Measurements from ENCODE around the gene AKAP9. TPM values are rescaled to one million over a fixed set of nuclear protein-coding genes. Genes with fewer than 3 reads are reported as not detected.
"Not testable (repeated sequence)": the region's sequence is repeated elsewhere in the genome, so short reads cannot be mapped to it uniquely, and the experiment has no call there.

AKAP9 gene
- 6.6 and 15.1 TPM in 2 replicates for total RNA-seq (2014; rRNA removed; shearing (Covaris generic); ENCODE audit: low replicate concordance)

GRCh38 chr7:91940572-91941341, at the start of gene AKAP9:
AKAP9 (plus strand) TSS chr7:91940862; CDS start chr7:91941100, 238 bp downstream.
- DNase-seq (ENCODE audit: low read depth) = peak; percentile 87
- in situ Hi-C loops (cut with HindIII; ENCODE audit: low pct_unique_long_range_greater_than_20kb, low sequenced_read_pairs) = no loop called here

GRCh38 chr7:91892099-91892705, 48.5 kb upstream of the AKAP9 start:
- in situ Hi-C loops (cut with HindIII; ENCODE audit: low pct_unique_long_range_greater_than_20kb, low sequenced_read_pairs) = no loop called here
- no peak for DNase-seq (ENCODE audit: low read depth)

- no peak for DNase-seq (ENCODE audit: low read depth)
- in situ Hi-C loops (cut with HindIII; ENCODE audit: low pct_unique_long_range_greater_than_20kb, low sequenced_read_pairs) = no loop called here
Observed at GRCh38 chr7:91892821-91893340, 47.8 kb upstream of the AKAP9 start.

- in situ Hi-C loops (cut with HindIII; ENCODE audit: low pct_unique_long_range_greater_than_20kb, low sequenced_read_pairs); DNase-seq (ENCODE audit: low read depth): not testable (repeated sequence)
Observed at GRCh38 chr7:91893699-91894098, 47.0 kb upstream of the AKAP9 start.

- in situ Hi-C loops (cut with HindIII; ENCODE audit: low pct_unique_long_range_greater_than_20kb, low sequenced_read_pairs) = no loop called here
- no peak for DNase-seq (ENCODE audit: low read depth)
Observed at GRCh38 chr7:91894781-91895480, 45.7 kb upstream of the AKAP9 start.

GRCh38 chr7:91898240-91898992, 42.2 kb upstream of the AKAP9 start:
- in situ Hi-C loops (cut with HindIII; ENCODE audit: low pct_unique_long_range_greater_than_20kb, low sequenced_read_pairs) = no loop called here
- no peak for DNase-seq (ENCODE audit: low read depth)

GRCh38 chr7:91899563-91899962, 41.1 kb upstream of the AKAP9 start:
- in situ Hi-C loops (cut with HindIII; ENCODE audit: low pct_unique_long_range_greater_than_20kb, low sequenced_read_pairs) = no loop called here
- DNase-seq (ENCODE audit: low read depth) = no peak

GRCh38 chr7:91910171-91910570, 30.5 kb upstream of the AKAP9 start:
- no peak for DNase-seq (ENCODE audit: low read depth)
- in situ Hi-C loops (cut with HindIII; ENCODE audit: low pct_unique_long_range_greater_than_20kb, low sequenced_read_pairs) = no loop called here

GRCh38 chr7:91911121-91911520, 29.5 kb upstream of the AKAP9 start:
- in situ Hi-C loops (cut with HindIII; ENCODE audit: low pct_unique_long_range_greater_than_20kb, low sequenced_read_pairs) = no loop called here
- no peak for DNase-seq (ENCODE audit: low read depth)

GRCh38 chr7:91912494-91912893, 28.2 kb upstream of the AKAP9 start:
- no peak for DNase-seq (ENCODE audit: low read depth)
- in situ Hi-C loops (cut with HindIII; ENCODE audit: low pct_unique_long_range_greater_than_20kb, low sequenced_read_pairs) = no loop called here

- in situ Hi-C loops (cut with HindIII; ENCODE audit: low pct_unique_long_range_greater_than_20kb, low sequenced_read_pairs) = no loop called here
Observed at GRCh38 chr7:91913612-91914011, 27.1 kb upstream of the AKAP9 start.

GRCh38 chr7:91915401-91916050, 25.1 kb upstream of the AKAP9 start:
- in situ Hi-C loops (cut with HindIII; ENCODE audit: low pct_unique_long_range_greater_than_20kb, low sequenced_read_pairs) = no loop called here
- no peak for DNase-seq (ENCODE audit: low read depth)

More at GRCh38 chr7:91913612-91914011, 27.1 kb upstream of the AKAP9 start:
- DNase-seq (ENCODE audit: low read depth) = no peak

GRCh38 chr7:91916051-91916440, 24.6 kb upstream of the AKAP9 start:
- in situ Hi-C loops (cut with HindIII; ENCODE audit: low pct_unique_long_range_greater_than_20kb, low sequenced_read_pairs) = no loop called here
- no peak for DNase-seq (ENCODE audit: low read depth)

GRCh38 chr7:91918356-91918755, 22.3 kb upstream of the AKAP9 start:
- in situ Hi-C loops (cut with HindIII; ENCODE audit: low pct_unique_long_range_greater_than_20kb, low sequenced_read_pairs) = no loop called here
- DNase-seq (ENCODE audit: low read depth) = no peak

- in situ Hi-C loops (cut with HindIII; ENCODE audit: low pct_unique_long_range_greater_than_20kb, low sequenced_read_pairs) = no loop called here
- DNase-seq (ENCODE audit: low read depth) = no peak
Observed at GRCh38 chr7:91922857-91923256, 17.8 kb upstream of the AKAP9 start.

- DNase-seq (ENCODE audit: low read depth) = no peak
- in situ Hi-C loops (cut with HindIII; ENCODE audit: low pct_unique_long_range_greater_than_20kb, low sequenced_read_pairs) = no loop called here
Observed at GRCh38 chr7:91927912-91928311, 12.8 kb upstream of the AKAP9 start.

- in situ Hi-C loops (cut with HindIII; ENCODE audit: low pct_unique_long_range_greater_than_20kb, low sequenced_read_pairs) = no loop called here
- no peak for DNase-seq (ENCODE audit: low read depth)
Observed at GRCh38 chr7:91929463-91929862, 11.2 kb upstream of the AKAP9 start.

- DNase-seq (ENCODE audit: low read depth) = no peak
- in situ Hi-C loops (cut with HindIII; ENCODE audit: low pct_unique_long_range_greater_than_20kb, low sequenced_read_pairs) = no loop called here
Observed at GRCh38 chr7:91940171-91940570, 491 bp upstream of the AKAP9 start.

All from Caki2 (cell line).